Astrocyte of the hippocampus (primary cell): ENCODE results near the gene KIRREL2.

Experiments
- DNase-seq: peaks from one replicate; pipeline ENCODE4 v3.0.0; 2011; ENCODE audit warnings: low read depth, low spot score

Gene KIRREL2

GRCh38 chr19:35844482-35845214 lies 12.1 kb upstream of the KIRREL2 start:
- no peak for DNase-seq

- DNase-seq: no peak
These were observed 11.3 kb upstream of the KIRREL2 start for GRCh38 chr19:35845215-35846037.

DNA sequence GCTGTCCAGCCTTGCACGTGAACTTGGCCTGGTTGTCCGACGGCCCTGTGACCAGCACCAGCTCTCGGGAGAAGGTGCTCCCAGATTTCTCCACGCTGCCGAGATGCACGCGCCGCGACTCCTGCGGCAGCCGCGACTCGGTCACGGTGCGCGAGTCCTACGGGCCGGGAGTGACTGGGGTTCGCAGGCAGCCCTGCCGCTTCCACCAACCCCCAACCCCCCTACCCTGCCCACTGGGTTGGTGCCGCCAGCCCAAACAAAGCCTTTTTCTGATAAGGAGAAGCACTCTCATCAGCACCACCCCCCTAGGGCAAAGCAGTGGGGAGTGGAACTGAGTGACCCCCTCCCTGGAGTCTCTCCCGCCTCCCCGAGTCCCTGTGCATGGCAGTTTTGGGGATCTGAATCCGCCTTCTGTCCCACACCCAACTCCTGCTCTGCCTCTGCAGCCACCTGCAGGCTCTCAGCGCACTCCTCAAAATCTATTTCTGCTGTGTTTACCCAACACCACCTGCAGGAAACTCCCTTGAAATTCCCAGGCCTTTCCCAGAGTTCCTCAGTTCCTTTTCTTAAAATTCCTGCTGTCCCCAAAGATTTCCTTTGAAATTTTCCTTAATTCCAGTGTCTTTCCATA lies 10.6 kb upstream of the KIRREL2 start:
- DNase-seq: no peak

- no peak for DNase-seq
These were observed 8.8 kb upstream of the KIRREL2 start for GRCh38 chr19:35847911-35848310.

- no peak for DNase-seq
These were observed 8.2 kb upstream of the KIRREL2 start for GRCh38 chr19:35848486-35848885.

DNA sequence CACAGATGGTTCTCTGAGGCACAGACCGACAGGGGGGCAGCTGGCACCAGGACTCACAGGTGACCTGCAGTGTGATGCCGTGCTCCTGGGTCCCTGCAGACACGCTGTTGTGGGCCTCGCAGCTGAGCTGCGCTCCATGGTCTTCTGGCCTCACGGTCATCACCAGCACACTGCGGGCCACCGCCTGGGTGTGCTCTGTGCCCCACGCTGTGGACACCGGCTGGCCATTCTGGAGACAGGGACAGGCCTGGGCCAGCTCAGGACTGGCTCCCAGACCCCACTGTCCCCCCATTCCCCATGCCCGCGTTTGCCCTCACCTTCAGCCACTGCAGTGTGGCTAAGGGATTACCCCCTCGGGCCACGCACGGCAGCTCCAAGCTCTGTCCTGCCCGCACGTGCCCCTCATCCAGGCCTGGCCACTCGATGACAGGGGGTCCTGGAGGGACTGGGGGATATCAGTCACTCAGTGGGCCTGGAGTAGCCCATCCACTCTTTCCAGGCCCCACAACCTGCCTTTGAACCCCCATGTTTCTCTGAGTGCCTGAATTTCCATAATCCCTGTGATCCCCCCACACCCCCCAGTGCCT lies 7.7 kb upstream of the KIRREL2 start:
- no peak for DNase-seq

DNA sequence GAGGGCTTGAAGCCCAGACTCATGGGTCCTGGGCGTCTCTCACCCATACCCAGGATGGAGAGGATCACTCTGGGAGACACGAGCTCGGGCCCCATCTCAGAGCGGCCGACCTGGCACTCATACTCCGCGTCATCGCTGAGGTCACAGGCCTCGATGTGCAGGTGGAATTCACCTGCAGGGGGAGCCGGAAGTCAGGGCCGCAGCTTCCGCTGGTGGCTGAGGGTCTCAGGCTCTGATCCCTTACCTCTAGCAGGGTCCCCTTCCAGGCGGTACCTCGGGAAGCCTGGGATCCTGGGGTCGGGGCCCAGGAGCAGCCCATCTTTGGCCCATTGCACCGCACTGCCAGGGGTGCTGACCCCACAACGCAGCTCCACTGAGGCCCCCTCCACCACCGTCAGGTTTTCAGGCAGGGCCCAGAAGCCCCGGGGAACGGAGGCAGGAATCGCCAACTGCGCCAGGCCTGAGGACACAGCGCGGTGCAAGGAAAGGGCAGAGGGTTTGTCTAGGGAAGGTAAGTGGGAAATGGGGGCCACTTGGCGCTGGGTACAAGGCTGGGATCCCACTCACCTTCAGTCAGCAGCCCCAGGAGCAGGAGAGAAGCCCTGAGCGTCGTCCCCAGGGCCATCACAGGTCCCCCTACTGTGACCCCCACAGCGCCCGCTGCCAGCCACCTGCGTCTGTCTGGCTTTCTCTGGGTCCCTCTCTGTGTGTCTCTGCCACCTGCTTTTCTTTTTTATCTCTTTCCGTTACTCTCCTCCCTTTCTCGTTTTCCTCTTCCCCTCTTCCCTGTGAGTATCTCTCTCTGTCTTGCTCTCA lies 5.3 kb upstream of the KIRREL2 start:
- DNase-seq: no peak

- no peak for DNase-seq
These were observed 4.5 kb upstream of the KIRREL2 start, which contains the start of gene NPHS1 for GRCh38 chr19:35852029-35852780. Gene NPHS1 (minus strand): TSS chr19:35852504. CDS start chr19:35851837, 667 bp downstream.

DNA sequence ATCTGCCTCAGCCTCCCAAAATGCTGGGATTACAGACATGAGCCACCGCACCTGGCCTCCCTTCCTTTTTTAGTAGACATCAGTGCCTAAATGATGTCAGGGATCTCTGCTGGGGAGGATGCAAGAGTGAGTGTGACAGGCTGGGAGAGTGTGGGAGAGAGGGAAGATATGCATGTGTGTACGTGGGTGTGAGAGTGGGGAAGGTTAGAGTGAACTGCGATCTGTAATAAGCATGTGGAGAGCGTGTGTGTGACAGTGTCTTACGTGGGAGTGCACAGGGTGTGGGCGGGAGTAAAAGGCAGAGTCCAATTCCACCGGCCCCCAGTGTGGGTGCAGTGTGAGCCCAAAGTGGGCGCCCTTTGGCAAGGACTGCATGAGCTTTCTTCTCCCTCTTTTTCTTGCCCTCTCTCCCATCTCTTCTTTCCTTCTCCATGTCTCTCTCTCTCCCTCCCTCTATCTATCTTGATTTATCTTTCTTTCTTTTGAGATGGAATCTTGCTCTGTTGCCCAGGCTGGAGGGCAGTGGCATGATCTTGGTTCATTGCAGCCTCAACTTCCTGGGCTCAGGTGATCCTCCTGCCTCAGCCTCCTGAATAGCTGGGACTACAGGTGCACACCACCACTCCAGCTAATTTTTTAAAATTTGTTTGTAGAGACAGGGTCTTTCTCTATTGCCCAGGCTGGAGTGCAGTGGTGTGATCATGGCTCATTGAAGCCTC lies 3.5 kb upstream of the KIRREL2 start:
- no peak for DNase-seq

DNA sequence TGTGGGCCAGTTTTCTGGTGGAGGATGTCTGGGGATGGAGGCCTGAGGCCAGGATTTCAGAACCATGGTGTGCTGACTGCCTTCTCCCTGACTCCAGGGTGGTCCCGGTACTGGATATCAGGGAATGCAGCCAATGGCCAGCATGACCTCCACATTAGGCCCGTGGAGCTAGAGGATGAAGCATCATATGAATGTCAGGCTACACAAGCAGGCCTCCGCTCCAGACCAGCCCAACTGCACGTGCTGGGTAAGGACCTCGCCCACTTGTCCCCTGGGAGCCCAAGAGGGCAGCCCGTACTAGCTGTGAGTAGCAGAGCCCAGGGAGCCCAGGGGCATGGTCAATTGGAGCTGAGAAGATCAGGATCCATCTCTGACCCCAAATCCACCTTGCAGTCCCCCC lies 1.6 kb downstream of the KIRREL2 start:
- no peak for DNase-seq

DNA sequence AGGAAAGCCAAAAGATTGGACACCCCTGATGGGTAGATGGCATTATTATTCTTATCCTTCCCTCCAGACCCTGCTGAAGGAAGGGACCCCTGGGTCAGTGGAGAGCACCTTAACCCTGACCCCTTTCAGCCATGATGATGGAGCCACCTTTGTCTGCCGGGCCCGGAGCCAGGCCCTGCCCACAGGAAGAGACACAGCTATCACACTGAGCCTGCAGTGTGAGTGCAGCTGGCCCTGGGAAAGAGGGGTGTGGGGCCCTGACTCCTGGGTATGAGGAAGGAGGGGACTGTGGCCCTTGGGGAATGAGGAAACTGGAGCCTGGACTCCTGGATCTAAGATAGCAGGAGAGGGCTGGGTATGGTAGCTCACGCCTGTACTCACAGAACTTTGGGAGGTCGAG lies 2.7 kb downstream of the KIRREL2 start:
- DNase-seq: no peak

GRCh38 chr19:35860436-35860817 lies 3.7 kb downstream of the KIRREL2 start:
- no peak for DNase-seq

- no peak for DNase-seq
These were observed 4.3 kb downstream of the KIRREL2 start for GRCh38 chr19:35860818-35861639.

DNA sequence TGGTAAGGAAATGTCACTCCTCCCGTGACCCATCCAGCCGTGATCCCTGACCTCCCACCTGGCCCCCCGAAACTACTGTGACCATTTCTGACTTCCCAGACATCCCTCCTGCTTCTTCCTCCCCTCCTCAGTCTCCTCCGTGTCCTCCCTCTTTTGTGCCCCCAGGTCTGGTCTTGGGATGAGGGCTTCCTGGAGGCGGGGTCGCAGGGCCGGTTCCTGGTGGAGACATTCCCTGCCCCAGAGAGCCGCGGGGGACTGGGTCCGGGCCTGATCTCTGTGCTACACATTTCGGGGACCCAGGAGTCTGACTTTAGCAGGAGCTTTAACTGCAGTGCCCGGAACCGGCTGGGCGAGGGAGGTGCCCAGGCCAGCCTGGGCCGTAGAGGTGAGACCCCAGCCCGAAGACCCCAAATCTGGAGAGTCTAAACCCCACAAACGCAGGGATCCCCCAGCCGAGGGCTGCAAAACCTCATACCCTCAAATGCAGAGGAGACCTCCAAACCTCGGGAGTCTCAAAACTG lies 5.0 kb downstream of the KIRREL2 start:
- DNase-seq: no peak

GRCh38 chr19:35862528-35862927 lies 5.8 kb downstream of the KIRREL2 start:
- DNase-seq: no peak

GRCh38 chr19:35863018-35863417 lies 6.3 kb downstream of the KIRREL2 start:
- DNase-seq: no peak

DNA sequence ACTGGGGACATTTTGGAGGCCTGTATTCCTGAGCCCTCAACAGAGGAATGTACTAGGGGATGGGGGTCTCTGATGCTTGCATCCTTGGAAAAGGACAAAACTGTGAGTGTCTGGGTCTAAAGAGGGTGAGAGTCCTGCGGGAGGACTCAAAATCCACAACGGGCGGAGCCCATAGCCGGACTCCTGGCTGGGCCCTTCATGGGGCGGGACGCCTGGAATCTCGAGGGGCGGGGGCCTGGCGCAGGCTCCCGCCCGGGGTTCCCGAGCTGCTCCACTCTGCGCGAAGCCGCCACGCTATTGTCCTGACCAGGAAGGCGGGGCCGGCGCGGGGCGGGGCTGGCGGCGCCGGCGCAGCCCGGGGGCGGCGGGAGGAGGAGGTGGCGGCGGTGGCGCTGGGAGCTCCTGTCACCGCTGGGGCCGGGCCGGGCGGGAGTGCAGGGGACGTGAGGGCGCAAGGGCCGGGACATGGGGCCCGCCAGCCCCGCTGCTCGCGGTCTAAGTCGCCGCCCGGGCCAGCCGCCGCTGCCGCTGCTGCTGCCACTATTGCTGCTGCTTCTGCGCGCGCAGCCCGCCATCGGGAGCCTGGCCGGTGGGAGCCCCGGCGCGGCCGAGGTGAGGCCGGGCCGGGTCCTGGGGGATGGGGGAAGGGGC lies 11.6 kb downstream of the KIRREL2 start, which contains the start of gene APLP1:
TSS of gene APLP1 (plus strand) at position 403 of the 651 bp plus-strand sequence. CDS start at position 466, 63 bp downstream.
- peak; percentile 82 for DNase-seq

- peak; percentile 10 for DNase-seq
These were observed 12.2 kb downstream of the KIRREL2 start for GRCh38 chr19:35868823-35869326.
